Stimulated activated CD8-positive, alpha-beta memory T cell treated with anti-CD3 and anti-CD28 coated beads, Interleukin-2, amount 100 ng/mL, for 1 hour (primary cell): ENCODE measurements around the gene SLC1A2.

Experiments
- DNase-seq, 2 donors: peaks; one replicate each; pipeline ENCODE4 v3.0.0-alpha.2; 2020; ENCODE audit warnings: low read depth in 2 of 2

SLC1A2 gene

DNA sequence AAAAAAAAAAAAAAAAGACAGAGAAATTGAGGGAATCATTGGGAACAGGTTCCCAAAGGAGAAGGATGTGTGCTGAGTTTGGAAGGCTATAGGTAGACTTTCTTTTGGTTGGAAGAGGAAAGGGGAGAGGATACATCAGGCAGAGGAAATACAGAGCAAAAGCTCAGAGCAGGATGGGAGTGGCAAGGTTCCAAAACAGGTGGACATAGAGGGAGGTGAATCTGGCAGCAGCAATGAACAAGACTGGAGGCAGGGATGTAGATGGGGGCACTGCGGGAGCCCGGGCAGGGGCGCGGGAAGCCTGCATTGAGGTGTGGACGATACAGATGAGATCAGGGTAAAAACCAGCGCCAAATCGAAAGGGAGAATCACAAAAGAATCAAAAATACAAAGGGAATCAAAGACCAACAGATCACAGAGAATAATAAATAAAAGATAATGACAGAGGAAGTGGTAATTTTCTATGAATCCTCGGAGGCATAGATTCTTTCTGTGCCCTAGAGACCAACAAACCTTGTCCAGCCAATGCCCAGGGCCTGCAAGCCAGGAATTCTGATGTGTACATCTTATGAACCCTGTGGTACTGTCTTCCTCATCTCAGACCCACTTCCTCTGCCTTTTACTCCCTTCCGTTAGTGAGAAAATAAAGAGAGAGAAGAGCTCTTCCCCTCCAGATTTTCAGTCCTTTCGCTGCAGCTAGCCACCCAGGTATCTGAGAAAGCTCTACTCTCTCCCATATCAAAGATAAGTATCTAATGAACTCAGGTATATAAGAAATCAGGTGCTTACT lies 70.3 kb downstream of the SLC1A2 start:
- no peak for DNase-seq

DNA sequence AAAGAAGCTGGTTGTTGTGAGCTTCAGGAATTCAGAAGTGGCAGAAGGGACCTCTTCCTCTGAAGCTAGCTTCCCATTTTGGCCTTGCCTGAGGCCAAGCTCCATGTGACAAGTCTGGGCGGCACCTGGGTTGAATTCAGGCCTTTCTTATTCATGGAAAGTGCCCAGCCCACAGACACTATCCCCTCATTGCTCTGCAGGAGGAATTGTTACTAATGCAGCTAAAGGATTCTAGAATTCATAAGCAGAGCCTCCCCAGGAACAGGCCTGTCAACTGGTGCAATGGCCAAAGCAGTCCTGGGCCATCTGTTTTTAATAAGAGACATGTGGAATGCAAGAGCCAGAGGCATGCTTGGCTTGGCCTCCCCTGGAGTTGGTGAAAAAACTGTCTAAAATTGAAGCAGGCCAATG lies 71.4 kb downstream of the SLC1A2 start:
- DNase-seq = no peak

DNA sequence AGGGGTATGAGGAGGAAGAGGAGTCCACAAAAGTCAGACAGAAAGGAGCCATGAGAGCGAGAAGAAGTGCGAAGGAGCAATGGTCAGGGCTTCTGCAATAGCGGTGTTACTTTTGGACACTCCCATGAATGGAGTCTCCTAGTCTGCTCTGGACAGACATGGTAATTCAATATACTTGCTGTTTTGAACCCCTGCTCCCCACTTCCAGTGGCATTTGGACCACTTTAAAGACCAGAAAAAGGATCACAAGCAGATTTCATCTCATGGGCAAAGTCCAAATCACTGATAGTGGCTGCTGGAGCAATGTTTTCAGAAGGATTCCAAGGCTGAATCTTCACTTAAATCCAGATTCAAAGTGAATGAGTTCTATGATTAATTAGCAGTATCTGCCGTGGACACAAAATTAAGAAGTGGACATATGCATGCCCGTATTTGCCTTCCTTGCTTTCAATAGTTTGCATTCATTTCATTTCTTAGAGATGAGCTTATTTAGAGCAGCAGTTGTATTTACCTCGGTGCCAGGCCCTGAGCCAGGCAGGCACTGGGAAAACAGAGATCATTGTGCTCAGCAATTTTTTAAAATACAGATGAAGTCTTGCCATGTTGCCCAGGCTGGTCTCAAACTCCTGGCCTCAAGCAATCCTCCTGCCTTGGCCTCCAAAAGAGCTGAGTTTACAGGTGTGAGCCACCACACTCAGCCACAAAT lies 72.0 kb downstream of the SLC1A2 start:
- no peak for DNase-seq

DNA sequence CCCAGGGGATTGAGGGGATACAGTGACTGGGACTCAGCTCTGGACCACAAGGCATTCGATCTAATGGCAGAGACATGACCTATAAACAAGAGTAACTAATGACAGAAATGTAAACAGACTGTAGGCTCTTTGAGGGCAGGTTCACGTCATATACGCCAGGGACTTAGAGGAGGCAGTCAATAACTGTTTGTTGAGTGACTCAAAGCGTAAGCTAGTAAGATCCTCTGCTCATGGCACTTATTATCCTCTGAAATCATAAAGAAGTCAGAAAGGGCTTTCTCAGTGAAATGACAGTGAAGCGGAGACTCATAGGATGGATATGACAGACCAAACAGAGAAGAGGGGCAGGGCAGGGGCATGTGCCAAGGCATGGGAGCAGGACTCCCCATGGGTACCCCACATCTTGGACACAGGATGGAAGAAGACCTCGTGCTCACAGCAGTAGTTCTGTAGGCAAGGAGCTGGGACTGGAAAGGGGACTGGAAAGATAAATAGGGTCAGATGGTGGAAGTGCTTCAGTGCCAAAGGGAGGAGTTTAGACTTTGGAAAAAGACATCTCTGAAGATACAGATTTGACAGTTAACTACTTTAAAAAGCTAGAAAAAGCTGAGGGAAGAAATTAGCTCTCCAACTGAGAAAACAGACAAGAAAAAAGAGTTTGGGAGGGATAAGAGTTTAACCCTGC lies 72.7 kb downstream of the SLC1A2 start:
- no peak for DNase-seq

DNA sequence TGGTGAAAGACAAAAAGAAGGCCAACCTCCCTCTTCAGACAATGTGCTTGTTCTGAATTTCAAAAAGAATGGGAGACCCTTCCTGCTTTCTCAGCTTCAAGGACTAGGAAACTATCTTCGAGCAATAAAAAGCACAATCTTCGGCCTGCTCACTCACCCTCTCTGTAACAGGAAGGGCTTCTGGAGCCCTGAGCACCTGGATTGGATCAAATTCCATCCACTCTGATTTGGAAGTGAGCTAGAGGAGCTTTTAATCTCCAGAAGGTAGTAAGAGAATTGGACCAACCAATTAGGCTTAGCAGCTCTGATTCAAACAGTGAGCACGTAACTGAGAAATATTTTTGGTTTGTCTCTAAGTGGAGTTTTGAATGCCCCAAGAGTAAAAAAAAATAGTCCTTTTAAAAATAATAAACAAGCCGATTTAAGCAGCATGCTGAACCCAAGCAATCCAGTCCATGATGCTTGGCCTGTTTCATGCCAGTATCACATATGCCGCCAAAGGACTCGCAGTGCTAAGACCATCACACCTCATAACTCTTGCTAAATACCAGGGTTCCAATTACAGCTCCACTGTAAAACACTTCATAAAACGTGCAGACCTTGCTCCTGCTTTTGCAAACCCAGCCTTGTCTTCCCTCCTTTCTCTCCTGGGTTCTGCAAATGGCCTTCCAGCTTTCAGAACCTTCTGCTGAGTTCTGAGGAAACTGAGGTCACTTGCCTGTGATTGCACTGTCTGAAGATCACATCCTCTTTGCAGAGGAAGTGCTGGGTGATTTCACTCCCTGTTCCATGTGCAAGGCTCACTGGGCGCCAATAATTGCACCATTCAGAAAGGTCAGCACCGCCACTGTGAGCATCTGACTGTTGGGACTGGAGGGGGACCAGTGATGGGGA lies 74.4 kb downstream of the SLC1A2 start:
- DNase-seq = no peak

DNA sequence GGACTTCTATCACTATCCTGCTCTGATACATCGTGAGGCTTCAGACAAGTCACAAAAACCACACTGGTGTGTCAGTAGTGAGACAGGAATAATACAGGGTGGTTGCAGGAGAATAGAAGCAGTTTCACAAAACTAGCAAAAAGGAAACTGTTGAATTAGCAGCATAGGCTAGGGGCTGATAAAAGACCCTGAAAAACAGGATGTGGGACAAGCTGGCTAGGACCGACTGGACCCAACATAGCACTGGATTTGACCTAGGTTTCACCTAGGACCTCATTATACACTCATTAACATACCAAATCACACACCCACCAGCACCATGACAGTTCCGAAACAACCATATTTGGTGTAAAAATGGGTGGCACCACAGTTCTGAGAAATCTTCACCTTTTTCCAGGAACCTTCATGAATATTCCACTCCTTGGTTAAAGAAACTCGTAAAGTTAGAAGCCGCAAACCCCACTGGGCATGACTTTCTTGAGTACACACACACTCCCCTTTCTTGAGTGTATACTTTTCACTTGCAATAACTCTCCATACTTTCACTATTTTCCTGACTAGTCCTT lies 76.2 kb downstream of the SLC1A2 start:
- no peak for DNase-seq

DNA sequence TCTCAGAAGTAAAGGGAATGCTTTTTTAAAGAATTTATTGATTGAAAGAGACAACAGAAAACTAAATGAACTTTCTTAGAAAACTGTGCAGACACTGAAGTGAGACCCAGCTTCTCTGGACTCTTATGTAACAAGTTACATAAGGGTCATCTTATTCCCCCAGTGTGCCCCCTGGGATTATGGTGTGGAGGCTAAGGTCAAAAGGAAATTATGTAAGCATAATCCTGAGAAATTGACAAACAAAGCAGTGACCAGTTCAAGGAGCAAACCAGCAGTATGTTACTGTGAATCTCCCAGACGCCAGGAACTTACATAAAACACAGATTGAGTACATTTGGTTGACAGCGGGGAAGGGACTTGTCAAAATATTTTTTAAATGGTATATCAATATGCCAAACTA lies 78.6 kb downstream of the SLC1A2 start:
- DNase-seq = no peak

DNA sequence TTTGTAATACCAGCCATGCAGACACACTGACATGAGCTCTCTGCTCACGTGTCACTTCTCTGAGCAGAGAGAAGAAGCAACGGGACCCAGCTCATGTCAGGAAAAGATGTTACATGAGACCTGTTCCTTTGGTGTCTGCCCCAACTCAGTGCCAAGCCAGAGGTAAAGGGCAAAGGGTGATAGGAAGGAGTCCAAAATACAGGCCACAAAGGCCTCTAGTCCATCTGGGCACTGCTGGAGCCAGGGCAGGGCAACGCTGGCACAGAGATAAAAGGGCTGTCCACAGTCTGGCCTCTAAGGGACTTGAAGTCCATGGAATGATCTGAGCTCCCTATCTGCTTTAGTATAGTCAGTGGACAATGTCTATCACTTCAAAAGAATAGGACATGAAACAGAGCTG lies 79.3 kb downstream of the SLC1A2 start:
- no peak for DNase-seq

DNA sequence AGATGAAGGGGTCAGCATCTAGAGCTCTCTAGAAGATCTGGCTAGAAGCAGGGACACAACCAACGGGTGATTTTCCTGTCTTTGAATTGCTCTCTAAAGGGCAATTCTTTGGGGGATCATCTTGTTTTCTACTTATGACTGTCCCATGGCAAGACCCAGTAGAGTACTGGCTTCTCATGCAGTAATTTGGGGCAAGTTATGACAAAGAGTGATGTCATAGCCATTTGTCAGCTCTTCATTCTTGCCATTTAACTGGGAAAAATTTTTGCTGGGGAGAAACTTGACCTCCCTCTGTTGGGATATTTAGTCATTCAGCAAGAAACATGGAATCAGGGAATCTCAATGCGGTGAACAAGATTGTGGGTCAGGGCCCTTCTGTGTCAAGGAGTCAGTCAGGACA lies 80.4 kb downstream of the SLC1A2 start:
- no peak for DNase-seq

DNA sequence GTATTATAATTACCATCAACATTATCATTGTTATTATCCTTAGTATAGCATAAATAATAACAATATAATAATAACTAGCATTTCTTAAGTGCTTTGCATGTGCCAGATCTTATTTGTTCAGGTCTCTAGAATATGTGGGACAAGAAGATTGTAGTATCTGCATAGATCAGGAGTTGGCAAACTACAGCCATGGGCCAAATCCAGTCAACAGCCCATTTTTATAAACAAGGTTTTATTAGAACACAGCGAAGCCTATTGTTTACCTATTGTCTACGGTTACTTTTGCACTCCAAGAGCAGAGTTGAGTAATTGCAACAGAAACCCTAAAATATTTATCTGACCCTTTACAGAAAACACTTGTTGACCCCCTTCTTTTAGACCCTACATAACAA lies 81.4 kb downstream of the SLC1A2 start:
- no peak for DNase-seq

DNA sequence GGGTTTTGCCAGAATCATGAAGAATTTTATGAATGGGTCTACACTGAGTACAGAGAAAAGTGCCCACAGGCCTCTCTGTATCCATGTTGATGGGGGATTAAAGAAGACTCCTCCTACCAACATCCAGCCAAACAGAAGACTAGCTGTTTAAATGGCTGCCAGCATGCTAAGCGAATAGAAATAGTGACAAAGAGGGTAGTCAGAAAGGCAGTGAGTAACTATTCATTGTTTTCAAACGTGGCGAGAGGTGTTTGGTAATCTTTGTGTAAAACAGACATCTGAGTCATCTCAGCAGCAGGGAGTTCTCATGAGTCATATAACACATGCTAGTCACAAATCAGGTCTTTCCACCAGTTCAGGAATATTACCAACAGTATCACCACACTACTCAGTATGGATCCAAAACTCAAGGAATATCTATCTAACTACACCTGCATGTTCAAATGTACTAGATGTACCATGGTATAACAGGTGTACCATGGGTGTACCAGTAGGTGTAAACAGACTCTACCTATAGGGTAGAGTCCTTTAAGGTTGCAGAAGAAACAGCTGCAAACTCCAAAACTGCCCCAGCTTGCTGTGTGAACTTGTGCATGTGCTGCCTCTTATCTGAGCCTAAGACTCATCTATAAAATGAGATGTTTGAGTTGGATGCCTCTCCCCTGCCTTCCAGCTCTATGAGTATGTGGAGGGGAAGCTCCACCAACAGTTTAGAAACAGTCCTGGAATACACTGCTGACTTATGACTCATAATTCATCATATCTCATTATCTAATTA lies 82.0 kb downstream of the SLC1A2 start:
- no peak for DNase-seq

DNA sequence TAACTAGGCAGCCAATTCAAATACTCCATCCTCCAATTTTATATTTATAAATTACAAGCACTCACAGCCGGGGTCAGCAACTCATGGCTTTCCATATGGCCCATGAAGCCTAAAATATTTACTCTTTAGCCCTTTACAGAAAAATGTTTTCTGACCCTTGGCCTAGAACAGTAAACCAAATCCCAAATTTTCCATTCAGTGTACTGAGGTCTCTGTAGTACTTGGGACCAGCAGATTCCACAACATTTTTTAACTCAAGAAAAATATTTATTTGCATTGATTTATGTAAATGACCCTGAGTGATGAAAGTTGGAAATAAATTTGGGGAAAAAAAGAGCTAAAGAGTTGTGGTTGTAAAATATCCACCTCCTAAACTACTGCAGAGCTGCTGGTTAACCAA lies 82.6 kb downstream of the SLC1A2 start:
- DNase-seq = no peak

DNA sequence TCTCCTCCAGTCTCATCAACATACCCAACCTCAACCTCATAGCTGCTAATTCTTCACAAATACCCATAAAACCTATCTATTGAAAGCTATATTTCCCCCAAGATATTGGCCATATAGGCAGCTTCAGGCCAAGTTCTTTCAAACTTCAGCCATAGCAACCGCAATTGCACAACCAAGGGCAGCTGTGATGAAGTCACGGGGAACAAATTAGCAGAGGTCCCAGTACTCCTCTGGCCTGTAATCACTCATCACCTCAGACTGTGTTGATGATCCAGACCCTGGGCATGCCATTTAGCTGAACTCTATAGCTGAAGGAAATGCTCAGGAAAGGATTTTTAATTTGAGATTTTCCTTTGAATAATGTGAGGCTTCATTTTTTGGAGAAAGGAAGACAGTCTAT lies 84.1 kb downstream of the SLC1A2 start:
- no peak for DNase-seq

DNA sequence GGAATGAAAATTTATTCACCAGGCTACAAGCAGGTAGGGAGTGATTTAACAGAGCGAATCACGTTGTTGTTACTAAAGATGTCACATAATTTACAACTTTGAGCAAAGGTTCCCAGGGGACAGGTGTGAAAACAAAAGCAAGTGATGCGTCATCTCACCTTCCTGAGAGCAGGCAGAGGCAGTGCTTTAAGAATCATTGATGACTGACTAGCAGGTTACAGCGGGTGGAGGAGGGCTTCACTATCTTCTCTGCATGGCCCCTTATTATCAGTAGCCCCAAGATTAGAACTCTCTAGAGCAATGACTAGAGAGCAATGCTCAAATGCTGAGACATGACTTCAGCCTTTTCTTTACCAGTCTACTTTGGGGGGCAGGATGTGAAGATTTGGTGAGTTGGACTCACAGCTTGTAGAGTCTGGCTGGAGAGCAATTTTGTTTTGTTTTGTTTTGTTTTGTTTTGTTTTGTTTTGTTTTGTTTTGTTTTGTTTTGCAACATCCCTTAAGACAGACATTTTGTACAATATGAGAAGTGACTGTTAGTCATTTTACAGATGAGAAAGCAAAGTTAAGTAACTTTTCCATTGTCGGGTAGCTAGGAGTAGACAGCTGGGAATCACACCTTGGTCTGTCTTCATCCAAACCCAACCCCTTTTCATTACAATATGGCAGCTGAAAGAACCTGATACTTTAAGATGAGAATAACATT lies 84.8 kb downstream of the SLC1A2 start:
- no peak for DNase-seq

DNA sequence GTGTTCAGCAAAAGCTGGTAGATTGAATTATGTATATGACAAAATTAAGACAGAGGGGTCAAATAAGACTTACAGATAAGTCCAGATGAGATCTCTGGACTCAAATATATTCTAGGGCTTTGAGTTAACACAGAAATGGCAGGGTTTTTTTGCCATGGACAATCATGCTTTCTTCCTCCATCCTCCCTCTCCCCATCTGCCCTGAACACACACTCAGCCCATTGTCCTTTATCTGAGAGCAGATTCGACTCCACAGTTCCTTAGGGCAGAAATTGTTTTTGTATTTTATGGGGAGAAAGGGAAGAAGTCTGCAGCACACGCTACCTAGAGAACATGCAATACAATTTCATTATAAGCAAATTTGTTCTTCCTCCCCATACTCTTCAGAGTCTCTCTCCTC lies 86.8 kb downstream of the SLC1A2 start:
- no peak for DNase-seq

DNA sequence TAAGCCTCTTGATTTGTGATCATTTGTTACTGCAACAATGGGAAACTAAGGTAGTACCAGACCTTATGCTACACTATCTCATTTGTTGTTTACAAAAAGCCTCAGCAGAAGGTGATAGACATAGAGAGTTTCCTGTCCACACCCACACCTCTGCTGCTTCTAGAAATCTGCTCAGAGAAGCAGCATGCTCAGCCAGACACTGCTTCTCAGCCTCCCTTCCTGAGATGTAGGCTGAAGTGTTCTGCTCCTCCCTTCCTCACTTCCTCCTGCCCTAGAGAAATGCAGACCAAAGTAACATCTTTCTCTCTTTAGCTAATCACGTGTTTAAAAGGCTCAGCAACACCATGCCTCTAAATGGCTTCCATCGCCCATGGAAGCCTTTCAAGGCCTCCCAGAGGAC lies 88.4 kb downstream of the SLC1A2 start:
- no peak for DNase-seq

DNA sequence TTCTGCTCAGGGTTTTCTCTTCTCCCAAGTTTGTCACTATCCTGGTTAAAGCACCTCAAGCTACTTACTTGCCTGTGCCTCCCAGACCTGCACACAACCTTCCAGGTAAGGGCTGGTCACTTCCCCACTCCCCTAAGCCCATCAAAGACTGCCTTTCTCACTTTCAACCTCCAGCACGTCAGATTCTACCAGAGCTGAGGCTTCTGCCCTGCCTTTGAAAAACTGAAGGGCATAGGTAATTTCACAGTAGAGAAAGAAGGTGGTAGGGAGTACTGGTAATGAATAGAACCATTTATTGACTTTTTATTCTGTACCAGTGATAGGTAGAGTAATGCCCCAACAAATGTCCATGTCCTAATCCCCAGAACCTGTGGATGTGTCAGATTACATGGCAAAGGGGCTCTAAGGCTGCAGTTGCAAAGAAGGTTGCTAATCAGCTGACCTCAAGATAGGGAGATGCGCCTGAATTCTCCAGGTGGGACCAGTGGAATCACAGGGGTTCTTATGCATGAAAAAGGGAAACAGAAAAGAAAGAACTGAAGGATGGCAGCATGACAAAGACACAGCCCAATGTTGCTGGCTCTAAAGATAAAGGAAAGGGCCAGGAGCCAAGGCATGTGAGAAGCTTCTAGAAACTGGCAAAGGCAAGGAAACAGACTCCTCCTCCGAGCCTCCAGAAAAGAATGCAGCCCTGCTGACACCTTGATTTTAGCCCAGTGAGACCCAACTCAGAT lies 89.0 kb downstream of the SLC1A2 start:
- DNase-seq = no peak

DNA sequence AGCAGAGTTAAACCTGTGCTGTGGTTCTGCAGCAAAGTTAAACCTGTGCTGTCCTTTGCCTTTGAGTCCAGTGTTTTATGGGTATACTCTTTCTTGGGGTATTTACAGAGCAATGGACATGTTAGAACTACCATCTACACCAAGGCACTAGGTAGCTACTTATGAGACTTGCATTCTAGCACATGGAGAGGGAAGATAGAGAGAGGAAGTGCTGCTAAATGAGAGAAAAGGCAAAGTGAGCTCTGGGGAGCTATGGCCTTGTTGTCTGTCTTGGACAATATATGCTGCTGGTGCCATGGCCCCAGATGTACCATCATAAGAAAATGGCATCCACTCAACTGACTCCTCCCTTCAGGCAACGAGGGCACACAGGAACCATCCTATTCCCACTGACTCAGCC lies 91.5 kb downstream of the SLC1A2 start:
- no peak for DNase-seq

DNA sequence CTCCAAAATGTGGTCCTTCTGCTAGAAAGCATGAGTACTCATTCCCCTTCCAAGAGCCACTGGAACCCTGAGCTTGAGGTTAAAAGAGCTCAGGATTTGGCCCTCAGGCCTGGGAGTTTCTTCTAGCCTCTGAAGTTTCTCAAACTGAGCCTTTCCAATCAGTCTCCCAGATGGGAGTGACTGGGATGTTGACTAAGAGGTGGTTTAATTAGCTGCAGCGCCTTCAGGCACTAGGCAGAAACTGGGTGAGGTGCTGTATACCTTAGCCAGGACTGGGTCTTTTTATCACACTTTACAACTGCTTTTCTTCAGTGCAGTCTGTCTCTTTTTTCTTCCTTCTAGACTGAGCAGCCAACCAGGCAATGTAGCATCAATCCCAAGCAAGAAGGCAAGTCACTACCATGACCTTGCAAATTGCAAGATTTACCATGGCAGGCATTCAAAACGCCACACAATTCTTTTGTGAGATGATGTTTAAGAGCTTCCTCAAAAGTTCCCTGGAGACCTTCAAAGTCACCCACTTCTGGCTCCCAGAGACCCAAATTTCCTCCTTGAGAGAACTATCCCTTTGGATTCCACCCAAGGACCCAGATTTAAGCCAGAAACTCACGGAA lies 93.0 kb downstream of the SLC1A2 start:
- no peak for DNase-seq
